Testis (tissue), 3 donors: ENCODE data around the gene CMTM2. TPM values are rescaled to one million over a fixed set of nuclear protein-coding genes. Genes with fewer than 3 reads are reported as not detected.
"Not testable (repeated sequence)": the region's sequence is repeated elsewhere in the genome, so short reads cannot be mapped to it uniquely, and the experiment has no call there.

ENCODE experiments used
- DNase-seq: peaks from one replicate; pipeline ENCODE4 v3.0.0-alpha.2; 2019
- H3K27ac ChIP-seq, 2 donors: fragments of 200-600 bp; sonication (generic); one replicate each; pipeline ENCODE4 v1.5.1; 2019
- H3K27me3 ChIP-seq: fragments of 200-600 bp; sonication (generic); one replicate; pipeline ENCODE4 v1.5.1; 2019
- H3K36me3 ChIP-seq: fragments of 200-600 bp; sonication (generic); one replicate; pipeline ENCODE4 v1.5.1; 2017; ENCODE audit warnings: low read depth; ENCODE audit errors: missing control alignments
- H3K4me1 ChIP-seq: fragments of 200-600 bp; sonication (generic); one replicate; pipeline ENCODE4 v1.5.1; 2019
- H3K4me3 ChIP-seq, 2 donors: fragments of 200-600 bp; sonication (generic); one replicate each; pipeline ENCODE4 v1.5.1; 2017 to 2019
- H3K9me3 ChIP-seq: fragments of 200-600 bp; sonication (generic); one replicate; pipeline ENCODE4 v1.5.1; 2017
- CTCF ChIP-seq, 3 experiments: fragments of 450-650 bp in 2 of 3; fragments of 200-600 bp in 1 of 3; sonication (generic) in 1 of 3; IDR thresholded peaks; one replicate each; pipeline ENCODE4 v1.5.1; 2016 to 2019; ENCODE audit warnings: antibody characterized with exemption in 3 of 3, mild to moderate bottlenecking in 2 of 3, moderate library complexity in 1 of 3
- POLR2A ChIP-seq: fragments of 450-650 bp; IDR thresholded peaks from one replicate; pipeline ENCODE4 v1.6.1; 2017; ENCODE audit warnings: antibody characterized with exemption, mild to moderate bottlenecking, moderate library complexity
- WGBS, 2 donors: methylation state at CpG; one replicate each; pipeline ENCODE4 v1.1.5; 2018; 5-methylcytosine and 5-hydroxymethylcytosine counted together
- intact Hi-C: fragments of 100-400 bp; cut with DNase I; formaldehyde crosslinking; loops from one replicate; pipeline ENCODE4 v1.15.1; 2023; ENCODE audit warnings: low total_unique reads
- polyA plus RNA-seq: library from polyadenylated mRNA; stranded (reverse); fragments of 350-450 nt; fragmentation: Illumina TruSeq; extraction: RNeasy Lipid Tissue Mini Kit (QIAGEN cat#74804); gene quantifications from one replicate; pipeline ENCODE4 v1.2.3, GENCODE V29; 2014; ENCODE audit warnings: low read depth, low replicate concordance; ENCODE audit not compliant: insufficient read depth
- total RNA-seq, 2 donors: library from RNA; depleted of rRNA; stranded (reverse); fragments of >200 nt; gene quantifications; one replicate each; pipeline ENCODE4 v1.2.3, GENCODE V29; 2016

CMTM2 gene
- total and polyA plus RNA-seq, 3 donors from 2014 or later, result 307 to 1,249 (median 454) TPM

- peak; percentile 94 for DNase-seq
- H3K9me3 ChIP-seq, result no peaks in the 10 kb centered on the region
- intact Hi-C loops, result loop anchor here (10.0 kb wide), 1 partner anchor 124 kb away; no protein-coding TSS in a partner anchor
- 38 to 52% methylated on average over 10 to 17 of the region's 17 CpGs for WGBS, 2 donors
- no peaks in the 10 kb centered on the region for H3K27me3 ChIP-seq
- peak overlapping the region; percentile 29 to 60 for H3K27ac ChIP-seq
- TF ChIP-seq POLR2A, result no peak
- peak; percentile 75 to 92 (median 84) for TF ChIP-seq CTCF (IDR thresholded peaks at IDR 0.05)
- no peaks in the 10 kb centered on the region for H3K36me3 ChIP-seq
- peaks cover 25% of the 10 kb centered on the region for H3K4me1 ChIP-seq
- no peak overlapping the region for H3K4me3 ChIP-seq
Measured at GRCh38 chr16:66608241-66609138, 29.2 kb downstream of the CMTM2 start.

GRCh38 chr16:66609139-66609510 lies 29.9 kb downstream of the CMTM2 start:
- Histone ChIP-seq H3K9me3 (no peaks in the 10 kb centered on the region), H3K4me3 (no peak overlapping the region), H3K4me1 (peaks cover 21% of the 10 kb centered on the region), H3K27ac (peak overlapping the region; percentile 29 to 60), H3K27me3 (no peaks in the 10 kb centered on the region), H3K36me3 (no peaks in the 10 kb centered on the region)
- 76 to 85% methylated on average over 4 to 12 of the region's 12 CpGs for WGBS, 2 donors
- no peak for TF ChIP-seq CTCF (IDR thresholded peaks at IDR 0.05)
- no peak for TF ChIP-seq POLR2A
- DNase-seq, result no peak
- intact Hi-C loops, result loop anchor here (10.0 kb wide), 1 partner anchor 124 kb away; no protein-coding TSS in a partner anchor

GRCh38 chr16:66610111-66610820 lies 31.0 kb downstream of the CMTM2 start:
- intact Hi-C loops, result no loop called here
- no peaks in the 10 kb centered on the region for H3K27me3 ChIP-seq
- no peak overlapping the region for H3K4me3 ChIP-seq
- no peaks in the 10 kb centered on the region for H3K36me3 ChIP-seq
- H3K9me3 ChIP-seq, result no peaks in the 10 kb centered on the region
- 85 to 90% methylated on average over 9 to 14 of the region's 14 CpGs for WGBS, 2 donors
- H3K4me1 ChIP-seq, result peaks cover 21% of the 10 kb centered on the region
- no peak for DNase-seq
- no peak overlapping the region for H3K27ac ChIP-seq
- TF ChIP-seq CTCF (IDR thresholded peaks at IDR 0.05) (no peak), POLR2A (no peak)

GRCh38 chr16:66611911-66612310 lies 32.6 kb downstream of the CMTM2 start:
- 94 to 95% methylated on average over 8 of the region's 8 CpGs for WGBS, 2 donors
- H3K27ac ChIP-seq, H3K27me3 ChIP-seq, H3K9me3 ChIP-seq, H3K36me3 ChIP-seq, H3K4me3 ChIP-seq, intact Hi-C loops, DNase-seq: not testable (repeated sequence)
- peaks cover 12% of the 10 kb centered on the region for H3K4me1 ChIP-seq

GRCh38 chr16:66612422-66612821 lies 33.2 kb downstream of the CMTM2 start:
- TF ChIP-seq CTCF (IDR thresholded peaks at IDR 0.05) (no peak), POLR2A (no peak)
- Histone ChIP-seq H3K4me3 (no peak overlapping the region), H3K4me1 (peaks cover 14% of the 10 kb centered on the region), H3K27me3 (no peaks in the 10 kb centered on the region), H3K27ac (no peak overlapping the region), H3K36me3 (no peaks in the 10 kb centered on the region), H3K9me3 (no peaks in the 10 kb centered on the region)
- DNase-seq, result no peak
- intact Hi-C loops, result no loop called here
- 78 to 86% methylated on average over 8 to 14 of the region's 14 CpGs for WGBS, 2 donors
